Embryonic facial prominence (tissue), 1 donor: ENCODE data around the gene MACIR.

Experiments used
- DNase-seq: peaks from one replicate; pipeline ENCODE4 v3.0.0-alpha.2; 2016; ENCODE audit errors: extremely low spot score

The MACIR gene

DNA sequence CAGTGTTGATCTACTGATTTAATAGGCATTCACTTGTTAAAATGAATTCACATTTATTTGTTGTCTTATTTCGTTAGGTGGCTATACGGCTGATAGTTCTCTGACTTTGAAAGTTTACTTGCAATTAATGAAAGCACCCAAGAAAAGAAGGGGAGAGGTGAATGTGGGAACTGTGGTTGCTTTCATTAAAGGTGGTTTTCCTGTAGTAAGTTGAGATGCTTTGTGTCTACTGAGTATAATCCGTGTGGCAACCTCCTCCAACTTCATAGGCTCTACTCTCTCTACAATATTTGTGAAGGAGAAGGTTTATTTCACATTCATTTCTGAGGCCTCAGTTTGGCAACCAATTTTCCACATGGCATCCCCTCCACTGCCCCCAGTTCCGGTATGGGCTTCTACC, 12.8 kb upstream of the MACIR start:
- no peak for DNase-seq

DNA sequence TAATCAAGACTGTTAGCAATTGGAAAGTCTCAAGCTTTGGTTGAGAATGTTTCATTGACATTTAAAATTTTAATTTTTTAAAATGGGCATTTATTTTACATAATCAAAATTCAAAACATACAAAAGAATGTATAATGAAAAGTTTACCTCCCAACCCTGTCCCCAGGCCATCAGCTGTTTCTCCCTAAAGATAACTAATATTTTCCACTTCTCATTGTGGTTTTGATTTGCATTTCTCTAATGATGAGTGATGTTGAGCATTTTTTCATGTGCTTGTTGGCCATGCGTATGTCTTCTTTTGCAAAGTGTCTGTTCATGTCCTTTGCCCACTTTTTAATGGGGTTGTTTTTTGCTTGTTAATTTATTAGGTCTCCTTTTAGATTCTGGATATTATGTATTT, 11.4 kb upstream of the MACIR start:
- no peak for DNase-seq

- no peak for DNase-seq
These were observed 9.5 kb upstream of the MACIR start for GRCh38 chr5:103249068-103249467.

DNA sequence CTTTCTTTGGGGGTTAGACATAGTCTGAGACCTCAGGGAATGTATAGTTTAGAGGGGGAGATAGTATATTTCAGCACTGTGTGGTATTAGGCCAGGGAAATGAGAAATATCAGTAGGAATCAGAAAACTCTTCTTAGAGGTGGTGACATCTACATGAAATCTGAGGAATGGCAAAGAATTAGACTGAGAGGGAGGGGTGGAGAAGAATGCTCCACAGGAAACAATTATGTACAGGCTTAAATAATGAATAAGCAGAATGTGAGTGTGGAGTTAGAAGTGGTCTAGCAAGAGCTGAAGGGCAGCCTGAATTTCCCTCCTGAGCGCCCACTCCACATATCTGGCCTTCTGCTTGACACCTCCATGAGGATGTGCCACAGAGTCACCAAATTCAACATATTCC, 3.6 kb upstream of the MACIR start:
- no peak for DNase-seq

- DNase-seq: no peak
These were observed 2.9 kb upstream of the MACIR start for GRCh38 chr5:103255691-103256090.

- no peak for DNase-seq
These were observed 2.4 kb upstream of the MACIR start for GRCh38 chr5:103256178-103256577.

DNA sequence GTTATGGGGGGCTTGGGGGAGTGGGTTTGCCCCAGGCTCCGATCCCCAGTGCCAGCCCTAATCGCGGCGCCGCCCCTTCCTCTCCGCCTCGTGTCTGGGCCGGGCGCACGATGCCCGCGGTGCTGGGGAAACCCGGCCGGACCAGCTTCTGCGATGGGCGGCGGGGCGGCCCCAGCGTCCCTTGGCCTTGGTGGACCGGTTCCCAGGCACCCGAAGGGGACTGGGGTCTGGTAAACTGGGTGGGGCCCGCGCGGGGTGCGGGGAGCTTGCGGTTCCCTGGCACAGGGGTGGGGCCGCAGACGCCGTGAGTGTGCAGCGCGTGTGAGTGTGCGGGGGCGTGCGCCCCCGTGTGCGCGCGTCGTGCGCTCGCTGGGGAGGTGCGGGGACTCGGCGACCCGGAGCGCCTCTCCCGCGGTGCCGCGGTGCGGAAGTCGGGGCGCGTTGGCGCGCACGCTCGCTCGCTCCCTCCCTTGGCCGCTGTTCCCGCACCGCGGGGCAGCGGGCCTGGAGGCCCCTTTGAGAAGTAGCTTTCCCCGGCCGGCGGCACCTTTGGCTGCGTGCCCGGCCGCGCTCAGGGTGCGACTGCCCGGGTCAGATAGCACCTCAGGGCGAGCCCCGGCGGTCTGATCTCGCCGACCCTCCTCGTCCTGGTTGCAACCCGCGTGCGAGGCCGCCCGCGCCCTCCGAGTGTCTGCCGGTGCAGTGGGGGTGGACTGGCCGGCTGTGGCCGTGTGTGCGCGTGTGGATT, 568 bp downstream of the MACIR start:
- DNase-seq: no peak

DNA sequence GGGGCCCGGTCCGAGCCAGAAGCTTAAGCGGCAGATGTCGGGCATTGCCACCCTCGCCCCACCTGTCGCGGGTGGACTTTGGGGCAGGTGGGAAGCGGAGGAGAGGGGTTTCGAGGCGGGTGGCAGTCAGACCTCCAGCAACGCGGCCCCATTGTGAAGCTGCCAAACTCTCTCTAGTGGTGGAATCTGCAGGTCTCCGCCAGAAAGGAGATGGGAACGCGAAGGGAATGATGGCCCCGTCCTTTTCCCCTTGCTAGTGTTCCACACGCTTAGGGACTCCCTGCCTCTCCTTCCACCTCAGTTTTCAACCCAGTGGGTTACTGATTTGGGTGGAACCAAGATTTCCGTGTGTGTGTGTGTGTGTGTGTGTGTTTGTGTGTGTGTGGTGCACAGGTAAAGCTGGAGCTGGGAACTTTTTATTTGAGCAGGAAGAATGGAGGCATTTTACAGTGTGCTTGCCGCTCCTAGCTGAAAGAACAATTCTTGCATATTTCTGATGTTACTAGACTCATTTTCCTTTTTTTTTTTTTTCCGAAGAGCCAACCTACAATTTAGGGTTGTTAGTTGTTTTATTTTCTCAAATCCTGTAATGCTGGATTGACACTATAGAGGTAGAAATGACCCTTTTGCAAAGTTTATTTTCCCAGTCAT, 1.3 kb downstream of the MACIR start:
- no peak for DNase-seq

- no peak for DNase-seq
These were observed 2.4 kb downstream of the MACIR start for GRCh38 chr5:103260951-103261350.

DNA sequence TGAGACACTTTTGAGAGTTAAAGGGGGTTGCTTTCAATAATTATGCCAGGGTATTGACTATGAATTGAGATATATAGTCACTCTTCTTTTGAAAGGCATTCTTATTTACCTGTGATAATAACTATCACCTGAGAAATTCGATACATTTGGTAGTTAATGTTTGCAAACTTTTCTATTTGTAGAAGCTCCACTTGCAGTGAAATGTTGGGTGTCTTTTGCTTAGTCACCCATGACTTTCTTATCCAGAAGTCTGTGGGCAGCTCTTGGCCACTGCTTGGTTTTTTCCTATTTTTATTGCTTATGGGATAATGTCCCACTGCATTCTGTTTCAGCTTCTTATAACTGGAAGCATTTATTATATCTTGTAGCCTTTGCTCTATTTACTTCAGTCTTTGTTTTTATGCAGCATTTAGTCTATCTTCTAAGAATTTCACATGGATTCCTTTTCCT, 3.9 kb downstream of the MACIR start:
- no peak for DNase-seq

DNA sequence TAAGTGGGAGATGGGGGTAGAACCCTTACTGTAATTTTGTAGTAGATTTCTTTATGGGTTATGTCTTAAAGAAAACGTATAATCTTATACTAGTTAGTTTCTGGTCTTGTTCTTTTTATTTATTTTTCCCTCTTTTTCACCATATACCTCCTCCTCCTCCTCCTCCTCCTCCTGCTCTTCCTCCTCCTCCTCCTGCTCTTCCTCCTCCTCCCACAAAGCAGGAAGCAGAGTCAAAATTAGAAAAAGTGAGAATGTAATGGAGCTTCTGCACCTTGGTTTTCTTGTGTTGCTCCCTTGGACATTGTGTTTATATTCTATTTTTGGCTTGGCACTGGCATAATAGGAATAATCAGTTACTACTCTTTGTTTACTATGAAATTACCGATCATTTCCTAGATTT, 4.5 kb downstream of the MACIR start:
- DNase-seq: no peak

- no peak for DNase-seq
These were observed 5.9 kb downstream of the MACIR start for GRCh38 chr5:103264508-103264907.

GRCh38 chr5:103270581-103270980, 12.0 kb downstream of the MACIR start:
- no peak for DNase-seq

DNA sequence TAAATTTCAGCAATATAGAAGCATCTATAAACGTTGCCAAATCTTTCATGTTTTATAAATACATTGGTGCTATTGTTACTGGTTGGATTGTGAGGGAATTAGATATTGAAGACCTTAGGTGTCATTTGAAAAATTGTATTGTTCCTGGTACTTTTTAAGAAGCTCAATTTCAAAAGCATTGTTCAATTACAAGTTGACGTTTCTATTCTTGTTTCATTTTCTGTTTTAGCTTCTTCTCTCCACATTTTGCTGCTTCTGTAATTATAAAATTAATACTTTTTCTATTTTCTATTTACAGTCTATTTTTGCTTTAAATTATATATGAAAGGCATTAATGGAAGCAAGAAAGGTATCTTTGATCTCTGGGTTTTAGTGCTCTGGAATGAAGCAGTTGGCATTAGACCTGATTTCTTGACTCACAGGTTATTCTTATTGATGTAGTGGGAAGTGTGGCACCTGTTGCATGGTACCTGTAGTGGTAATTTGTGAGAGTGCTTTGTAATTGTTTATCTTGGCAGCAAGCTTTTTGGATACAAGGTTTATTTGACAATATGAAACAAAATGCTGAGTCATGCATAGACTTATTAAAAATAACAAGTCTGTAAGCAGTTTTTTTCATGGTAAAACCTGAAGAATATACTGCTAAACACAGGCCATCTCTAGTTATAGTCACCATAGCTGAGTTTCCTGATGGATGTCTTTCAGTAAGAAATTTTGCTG, 13.2 kb downstream of the MACIR start:
- no peak for DNase-seq

DNA sequence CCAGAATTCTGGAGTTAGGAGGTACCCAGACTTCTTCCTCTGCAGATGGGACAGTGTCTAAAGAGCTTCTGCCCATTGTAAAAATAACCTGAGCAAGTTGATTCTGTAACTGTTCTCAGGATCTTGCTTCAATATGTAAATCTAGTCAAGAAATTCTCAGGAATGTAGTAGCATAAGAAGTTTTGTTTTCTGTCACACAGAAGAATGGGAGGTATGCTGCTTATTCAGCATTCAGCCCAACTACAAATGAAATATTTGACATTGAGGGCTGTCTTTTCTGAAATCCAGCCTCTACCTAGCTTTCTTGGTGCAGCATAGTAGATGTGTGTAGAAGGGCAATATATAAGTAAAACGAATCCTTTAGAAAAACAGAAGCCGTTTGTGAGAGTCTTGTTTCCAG, 13.8 kb downstream of the MACIR start:
- no peak for DNase-seq

DNA sequence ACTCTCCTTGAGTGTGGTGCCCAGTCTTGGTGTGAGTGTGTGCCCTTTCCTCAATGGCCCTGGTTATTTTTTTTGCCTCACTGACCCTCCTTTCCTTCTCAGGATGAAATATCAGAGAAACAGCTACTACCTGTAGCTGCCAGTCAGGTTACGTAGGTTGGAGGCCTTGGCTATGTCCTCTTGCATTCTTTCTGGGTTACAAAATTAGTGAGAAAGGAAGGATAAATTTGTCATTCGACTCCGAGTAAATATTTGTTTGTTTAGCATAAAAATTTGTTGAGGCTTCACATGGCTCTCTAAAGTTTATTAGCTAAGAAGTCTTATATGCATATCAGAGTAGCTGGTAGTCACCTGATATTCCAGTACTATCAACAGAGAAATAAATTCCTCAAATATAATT, 15.4 kb downstream of the MACIR start:
- no peak for DNase-seq

GRCh38 chr5:103275851-103276250, 17.3 kb downstream of the MACIR start:
- DNase-seq: no peak

- no peak for DNase-seq
These were observed 22.4 kb downstream of the MACIR start for GRCh38 chr5:103280967-103281366.

DNA sequence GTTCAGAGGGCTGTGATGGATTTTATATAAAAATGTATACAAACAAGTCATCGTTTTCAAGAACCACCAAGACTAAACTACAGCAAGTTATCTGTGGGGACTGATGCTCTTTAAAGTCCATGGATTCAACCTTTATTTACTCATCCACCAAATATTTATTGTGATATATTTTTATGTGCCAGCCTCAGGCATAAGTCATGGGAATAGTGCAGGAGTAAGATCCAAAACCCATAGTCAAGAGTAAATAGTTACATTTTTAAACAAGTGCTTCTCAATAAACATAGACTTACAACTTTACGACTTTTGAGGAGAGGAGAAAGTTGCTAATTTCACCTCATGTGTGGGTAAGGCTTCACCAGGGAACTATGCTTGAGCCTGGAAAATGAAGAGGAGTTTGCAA, 24.6 kb downstream of the MACIR start:
- no peak for DNase-seq

DNA sequence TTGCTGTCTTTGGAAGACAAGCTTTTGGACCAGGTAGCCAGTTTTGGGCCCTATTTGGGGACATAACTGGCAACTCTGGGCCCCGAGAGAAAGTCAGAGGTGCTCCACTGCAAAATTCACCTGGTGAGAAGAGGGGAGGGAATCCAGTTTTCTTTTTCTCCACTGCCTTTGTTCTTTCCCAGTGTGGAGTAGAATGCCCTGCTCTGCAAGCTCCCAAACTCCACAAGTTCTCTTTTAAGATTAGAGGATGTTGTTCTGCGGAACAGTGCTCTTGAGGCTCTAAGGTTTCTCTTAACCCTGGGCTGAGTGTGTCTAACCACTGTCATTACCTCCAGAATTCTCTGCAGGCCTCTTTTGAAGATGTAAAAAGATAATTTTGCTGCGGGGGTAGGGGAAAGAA, 25.3 kb downstream of the MACIR start:
- DNase-seq: no peak

- no peak for DNase-seq
These were observed 28.1 kb downstream of the MACIR start for GRCh38 chr5:103286622-103287021.

DNA sequence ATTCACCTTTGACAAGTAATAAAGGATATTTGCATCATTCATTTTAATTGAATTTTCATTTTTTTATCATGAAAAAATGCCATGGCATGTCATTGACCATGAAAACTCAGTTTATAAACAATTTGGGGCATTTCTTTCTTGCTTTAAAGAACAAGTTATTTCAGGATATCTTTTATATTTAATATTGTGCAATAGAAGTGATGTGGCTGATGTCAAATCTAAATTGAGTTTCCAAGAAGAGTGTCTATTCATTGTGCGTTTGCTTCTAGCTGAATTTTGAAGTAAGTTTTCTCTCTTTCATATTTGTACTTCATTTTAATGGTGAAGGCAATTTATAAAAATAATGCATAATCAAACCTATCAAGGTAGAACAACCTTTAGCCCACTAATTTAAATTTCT, 30.5 kb downstream of the MACIR start:
- DNase-seq: no peak

- no peak for DNase-seq
These were observed 32.3 kb downstream of the MACIR start for GRCh38 chr5:103290846-103291245.
